SIG-M5 treated with dmso at 0.1 percent for 504 hours (cell line): ENCODE results near the gene ARL6IP4.
"Not testable (repeated sequence)": the region's sequence is repeated elsewhere in the genome, so short reads cannot be mapped to it uniquely, and the experiment has no call there.

ENCODE experiments used
- DNase-seq: peaks from one replicate; lab custom pipeline; 2025; ENCODE audit not compliant: unreplicated experiment; lab: John Stamatoyannopoulos, UW

ARL6IP4 gene

DNA sequence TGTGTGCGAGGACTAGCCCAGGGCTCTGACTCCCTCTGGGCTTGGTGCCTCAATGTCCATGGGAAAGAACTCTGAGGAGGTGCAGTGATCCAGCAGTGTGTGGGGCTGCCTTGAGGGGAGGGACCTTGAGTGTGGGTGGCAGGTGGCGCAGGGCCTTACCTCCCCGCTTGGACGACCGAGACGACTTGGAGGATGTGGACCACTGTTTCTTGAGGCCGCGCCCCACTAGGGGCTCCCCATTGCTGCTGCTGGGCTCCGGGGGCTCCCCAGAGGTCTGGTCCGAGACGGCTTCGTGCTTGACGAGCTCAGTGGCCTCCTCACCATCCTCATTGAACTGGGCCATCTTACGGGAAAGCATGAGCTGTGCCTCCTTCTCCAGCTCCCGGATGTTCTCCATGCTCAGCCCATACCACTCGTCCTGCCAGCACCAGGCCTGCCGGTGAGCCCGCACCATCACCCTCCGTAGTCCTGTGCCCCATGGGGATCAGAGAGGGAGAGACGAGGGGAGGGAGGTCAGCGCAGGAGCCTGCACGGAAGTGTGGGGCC lies 24.7 kb downstream of the ARL6IP4 start:
- DNase-seq = no peak

DNA sequence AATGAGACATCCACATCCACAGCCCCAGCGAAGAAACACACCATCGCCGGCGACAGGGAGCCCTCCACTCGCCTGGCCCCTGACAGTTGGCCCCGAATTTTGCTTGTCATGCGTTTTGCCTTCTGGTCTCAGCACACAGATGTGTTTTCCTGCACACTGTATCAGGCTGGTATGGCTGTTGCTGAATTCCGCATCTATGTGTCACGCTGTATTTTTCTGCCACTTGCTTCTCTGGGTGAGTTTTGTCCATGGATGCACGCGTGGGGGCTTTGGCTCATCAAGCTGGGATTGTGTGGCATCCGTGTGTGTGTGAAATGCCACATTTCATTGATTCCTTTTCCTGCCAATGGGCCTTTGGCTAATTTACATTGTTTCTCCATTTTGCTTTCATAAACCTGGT lies 26.5 kb downstream of the ARL6IP4 start:
- DNase-seq = no peak

DNA sequence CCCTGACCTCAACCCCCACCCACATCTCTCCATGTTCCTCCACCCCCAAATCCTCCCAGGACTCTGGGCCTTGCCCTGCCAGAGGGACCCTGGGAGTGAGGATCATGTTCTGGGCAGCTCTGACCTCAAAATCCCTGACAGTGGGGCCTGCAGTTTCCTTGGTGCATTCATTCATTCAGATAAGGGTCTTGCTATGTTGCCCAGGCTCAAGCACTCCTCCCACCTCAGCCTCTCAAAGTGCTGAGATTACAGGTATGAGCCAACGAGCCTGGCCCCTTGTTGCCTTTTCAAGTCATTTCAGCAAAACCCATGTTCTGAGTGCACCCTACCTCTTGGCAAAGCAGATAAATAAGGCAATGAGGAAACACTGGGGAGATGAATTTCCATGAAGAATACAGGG lies 29.6 kb downstream of the ARL6IP4 start:
- DNase-seq = no peak

DNA sequence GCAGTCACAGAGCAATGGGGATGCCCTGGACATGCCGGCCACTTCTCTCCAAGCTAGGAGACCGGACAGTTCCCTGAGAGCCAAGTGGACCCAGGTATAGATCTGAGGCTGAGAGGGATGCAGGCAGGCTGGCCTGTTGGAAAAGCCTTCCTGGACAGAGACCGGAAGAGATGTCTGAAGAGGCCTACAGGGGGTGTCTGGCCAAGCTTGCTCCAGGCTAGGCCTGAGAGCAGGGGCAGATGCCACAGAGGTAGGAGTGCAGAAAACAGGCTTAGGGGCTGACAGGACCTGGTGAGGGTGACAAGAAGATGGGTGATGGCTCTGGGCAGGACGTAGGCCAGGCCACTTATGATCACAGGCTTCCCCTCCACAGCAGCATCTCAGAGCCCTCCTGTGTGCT lies 30.2 kb downstream of the ARL6IP4 start:
- DNase-seq = no peak

DNA sequence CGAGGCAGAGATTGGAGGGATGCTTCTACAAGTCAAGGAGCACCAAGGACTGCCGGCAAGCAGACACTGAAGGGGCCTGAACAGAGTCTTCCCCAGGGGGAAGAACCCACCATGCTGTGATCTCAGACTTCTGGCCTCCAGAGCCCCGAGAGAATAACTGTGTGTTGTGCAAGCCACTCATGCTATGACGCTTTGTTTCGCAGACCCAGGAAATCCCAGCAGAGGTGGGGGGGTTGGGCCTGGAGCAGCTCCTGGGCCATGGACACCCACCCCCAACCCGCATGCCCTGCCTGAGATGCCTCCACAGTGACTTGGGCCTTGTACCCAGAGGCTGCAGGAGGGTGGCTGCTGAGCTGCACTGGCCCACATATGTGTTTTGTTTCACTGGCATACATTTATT lies 31.2 kb downstream of the ARL6IP4 start:
- DNase-seq = no peak

DNA sequence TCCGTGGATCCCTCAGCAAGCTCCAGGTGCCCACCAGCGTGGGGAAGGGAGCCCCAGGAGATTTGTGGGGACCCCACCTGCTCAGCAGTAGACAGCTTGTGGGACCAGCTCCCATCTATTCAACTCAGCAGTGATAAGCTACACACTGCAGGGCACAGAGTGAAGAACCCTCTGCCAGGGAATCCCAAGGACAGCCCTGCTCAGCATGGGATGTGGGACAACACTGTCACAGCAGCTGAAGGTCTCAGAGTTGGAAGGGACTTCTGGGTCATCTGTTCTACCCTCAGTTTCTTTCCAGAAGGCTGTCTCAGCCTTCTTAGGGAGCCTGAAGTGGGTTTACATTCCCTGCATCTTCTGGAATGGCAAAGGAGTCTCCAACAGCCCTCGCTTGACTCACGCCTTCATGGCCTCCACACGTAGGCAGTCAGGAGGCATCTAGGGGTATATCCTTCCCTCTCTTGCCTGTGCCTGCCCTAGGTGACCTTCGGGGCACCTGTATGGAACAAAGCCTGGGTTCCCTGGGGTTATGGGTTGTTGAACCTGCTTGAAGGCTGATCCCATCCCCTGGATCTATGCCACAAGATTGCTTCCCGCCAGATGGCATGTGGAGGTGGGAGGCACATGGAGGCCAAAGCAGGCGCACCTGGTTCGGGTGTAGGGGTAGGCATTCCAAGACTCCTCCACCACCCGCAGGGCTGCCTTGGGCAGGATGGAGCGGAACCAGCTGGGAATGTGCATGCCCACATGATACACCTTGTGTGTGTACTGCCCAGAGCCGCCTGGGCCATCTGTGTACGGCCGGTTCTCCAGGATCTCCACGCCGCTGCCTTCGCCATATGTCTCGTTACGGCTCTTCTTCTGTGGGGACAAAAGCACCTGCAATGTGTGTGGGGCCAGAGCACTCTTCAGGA lies 33.0 kb downstream of the ARL6IP4 start:
- DNase-seq = no peak

DNA sequence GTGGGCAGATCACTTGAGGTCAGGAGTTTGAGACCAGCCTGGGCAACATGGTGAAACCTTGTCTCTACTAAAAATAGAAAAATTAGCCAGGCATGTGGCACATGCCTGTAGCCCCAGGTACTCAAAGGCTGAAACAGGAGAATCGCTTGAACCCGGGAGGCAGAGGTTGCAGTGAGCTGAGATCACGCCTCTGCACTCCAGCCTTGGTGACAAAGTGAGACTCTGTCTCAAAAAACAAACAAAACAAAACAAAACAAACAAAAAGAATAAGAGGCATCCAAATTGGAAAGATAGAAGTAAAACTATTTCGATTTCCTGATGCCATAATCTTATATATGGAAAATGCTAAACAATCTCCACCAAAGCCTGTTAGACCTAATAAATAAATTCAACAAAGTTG lies 34.0 kb downstream of the ARL6IP4 start:
- not testable (repeated sequence) for DNase-seq

DNA sequence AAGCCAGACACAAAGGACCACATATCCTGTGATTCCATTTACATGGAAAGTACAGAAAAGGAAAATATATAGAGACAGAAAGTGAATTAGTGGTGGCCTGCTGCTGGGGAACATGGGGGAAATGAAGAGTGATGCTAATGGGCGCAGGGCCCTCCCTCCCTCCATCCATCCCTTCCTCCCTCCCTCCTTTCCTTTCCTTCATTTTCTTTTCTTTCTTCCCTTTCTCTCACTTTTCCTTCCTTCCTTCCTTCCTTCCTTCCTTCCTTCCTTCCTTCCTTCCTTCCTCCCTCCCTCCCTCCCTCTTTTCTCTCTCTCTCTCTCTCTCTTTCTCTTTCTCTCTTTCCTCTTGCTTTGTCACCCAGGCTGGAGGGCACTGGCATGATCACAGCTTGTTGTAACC lies 37.3 kb downstream of the ARL6IP4 start:
- no peak for DNase-seq

DNA sequence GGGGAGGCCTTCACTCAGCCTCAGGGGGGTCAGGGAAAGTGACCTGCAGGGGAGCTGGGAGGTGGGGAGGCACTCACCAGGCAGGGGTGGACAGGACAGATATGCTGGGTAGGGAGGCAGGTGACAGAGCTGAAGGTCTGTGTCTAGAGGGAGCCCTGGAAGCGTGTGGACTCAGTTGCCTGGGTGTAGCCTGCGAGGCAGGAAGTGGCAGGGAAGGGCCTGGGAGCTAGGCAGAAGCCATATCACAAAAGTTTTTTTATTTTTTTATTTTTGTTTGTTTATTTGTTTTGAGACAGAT lies 39.3 kb downstream of the ARL6IP4 start:
- DNase-seq = no peak

DNA sequence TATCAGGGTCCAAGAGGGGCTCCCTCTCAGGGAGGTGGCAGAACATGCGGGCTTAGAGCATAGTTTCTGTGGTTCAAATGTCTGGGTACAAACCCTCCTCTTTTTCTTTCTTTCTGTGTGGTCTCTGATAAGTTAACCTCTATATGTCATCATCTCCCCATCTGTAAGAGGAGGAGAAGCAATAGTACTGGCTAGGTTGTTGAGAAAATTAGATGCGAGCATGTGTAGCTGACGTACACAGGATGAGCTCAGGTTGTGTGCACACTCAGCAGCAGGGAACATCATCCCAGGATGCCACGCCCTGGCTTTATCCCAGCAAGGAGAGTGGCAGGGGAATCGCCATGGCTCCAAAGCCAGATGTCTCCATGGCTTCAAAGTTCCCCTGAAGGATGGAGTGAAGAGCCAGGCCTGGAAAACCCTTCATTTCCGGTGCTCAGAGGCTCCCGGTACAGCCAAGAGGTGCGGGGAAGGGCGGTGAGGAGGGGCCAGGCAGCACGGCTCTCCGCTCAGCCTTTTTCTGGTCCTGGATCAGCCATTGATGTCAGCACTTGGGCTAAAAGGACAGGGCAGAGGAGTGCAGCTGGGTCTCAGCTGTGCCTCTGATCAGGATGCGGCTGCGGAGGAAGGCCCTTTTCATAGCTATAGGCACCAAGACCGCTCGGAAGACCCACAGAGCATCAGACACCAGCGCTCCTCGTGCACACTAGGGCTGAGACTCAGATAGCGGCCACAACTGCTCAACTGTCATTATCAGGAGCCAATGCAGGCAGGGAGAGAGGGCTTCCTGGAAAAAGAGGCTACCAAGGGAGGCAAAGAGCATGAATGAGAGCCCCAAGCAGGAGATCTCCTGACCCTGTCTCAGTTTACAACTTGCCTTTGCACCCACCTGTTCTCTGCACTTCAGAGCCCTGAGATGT lies 41.5 kb downstream of the ARL6IP4 start:
- no peak for DNase-seq

DNA sequence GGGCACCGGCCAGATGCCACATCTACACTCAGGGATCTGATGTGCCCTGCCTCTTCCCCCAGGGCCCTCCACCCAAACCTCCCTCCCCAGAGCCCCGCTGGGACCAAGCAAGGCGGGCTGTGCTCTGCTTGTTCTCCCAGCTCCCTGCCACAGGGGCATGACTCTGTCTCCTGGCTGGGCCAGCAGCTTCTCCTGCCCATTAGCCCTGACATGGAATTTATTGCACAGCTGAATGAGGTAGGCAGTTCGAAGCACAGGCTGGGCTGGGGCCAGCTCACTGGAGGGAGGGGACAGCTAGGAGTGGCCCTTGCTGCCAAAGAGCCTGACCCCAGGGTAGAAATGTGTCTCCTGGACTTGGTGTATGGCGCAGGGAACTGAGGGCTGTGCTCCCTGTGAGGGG lies 42.4 kb downstream of the ARL6IP4 start:
- no peak for DNase-seq

DNA sequence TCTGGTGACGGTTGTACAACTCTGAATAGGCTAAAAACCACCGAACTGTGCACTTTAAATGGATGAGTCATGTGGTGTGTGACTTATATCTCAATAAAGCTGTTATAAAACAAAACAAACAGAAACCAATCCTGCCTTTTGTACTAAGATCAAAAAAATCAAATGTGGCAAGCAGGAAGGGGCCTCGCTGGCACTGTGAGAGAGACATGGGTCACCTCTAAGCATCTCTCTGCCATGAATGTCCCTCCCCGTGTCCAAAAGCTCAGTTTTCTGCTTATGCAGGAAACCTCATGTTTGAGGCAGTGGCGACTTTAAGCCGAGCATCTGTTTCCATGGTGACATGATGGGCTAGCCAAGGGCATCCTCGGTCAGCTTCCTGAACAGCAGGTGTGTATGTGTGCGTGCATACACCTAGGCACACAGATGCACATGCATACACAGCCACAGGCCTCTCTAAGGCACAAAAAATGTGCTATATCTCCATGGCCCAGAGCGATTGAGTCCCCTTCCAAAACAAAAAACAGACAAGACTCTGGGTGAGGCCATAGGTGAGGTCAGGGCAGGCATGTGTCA lies 44.4 kb downstream of the ARL6IP4 start:
- DNase-seq = no peak

DNA sequence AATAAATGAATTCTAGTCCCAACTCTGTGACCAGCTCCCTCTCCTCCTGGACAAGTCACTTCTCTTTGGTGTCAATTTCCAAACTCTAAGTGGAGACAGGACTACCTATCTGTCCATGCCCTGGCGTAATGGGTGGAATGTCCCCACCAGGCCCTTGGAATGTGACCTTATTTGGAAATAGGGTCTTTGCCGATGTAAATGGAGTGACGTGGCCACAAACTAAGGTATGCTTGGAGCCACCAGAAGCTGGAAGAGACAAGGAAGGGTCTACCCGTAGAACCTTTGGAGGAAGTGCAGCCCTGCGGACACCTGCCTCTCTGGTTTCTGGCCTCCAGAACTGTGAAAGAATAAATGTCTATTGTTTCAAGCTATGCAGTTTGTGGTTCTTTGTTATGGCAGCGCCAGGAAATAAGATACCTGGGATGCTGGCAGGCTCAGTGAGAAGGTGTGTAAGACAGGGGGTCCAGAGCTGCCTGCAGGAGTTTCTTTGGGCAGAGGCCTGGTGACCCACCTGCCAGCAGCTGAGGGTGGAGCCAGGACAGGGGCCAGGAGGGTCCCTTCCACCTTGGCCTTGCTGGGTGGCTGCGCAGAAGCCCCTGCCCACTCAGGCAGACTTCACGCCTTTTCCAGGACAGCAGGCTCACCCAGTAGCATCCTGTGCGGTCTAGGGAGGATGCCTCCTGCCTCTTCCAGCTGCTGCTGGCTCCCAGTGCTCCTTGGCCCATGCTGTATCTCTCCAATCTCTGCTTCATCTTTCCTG lies 45.8 kb downstream of the ARL6IP4 start:
- no peak for DNase-seq

DNA sequence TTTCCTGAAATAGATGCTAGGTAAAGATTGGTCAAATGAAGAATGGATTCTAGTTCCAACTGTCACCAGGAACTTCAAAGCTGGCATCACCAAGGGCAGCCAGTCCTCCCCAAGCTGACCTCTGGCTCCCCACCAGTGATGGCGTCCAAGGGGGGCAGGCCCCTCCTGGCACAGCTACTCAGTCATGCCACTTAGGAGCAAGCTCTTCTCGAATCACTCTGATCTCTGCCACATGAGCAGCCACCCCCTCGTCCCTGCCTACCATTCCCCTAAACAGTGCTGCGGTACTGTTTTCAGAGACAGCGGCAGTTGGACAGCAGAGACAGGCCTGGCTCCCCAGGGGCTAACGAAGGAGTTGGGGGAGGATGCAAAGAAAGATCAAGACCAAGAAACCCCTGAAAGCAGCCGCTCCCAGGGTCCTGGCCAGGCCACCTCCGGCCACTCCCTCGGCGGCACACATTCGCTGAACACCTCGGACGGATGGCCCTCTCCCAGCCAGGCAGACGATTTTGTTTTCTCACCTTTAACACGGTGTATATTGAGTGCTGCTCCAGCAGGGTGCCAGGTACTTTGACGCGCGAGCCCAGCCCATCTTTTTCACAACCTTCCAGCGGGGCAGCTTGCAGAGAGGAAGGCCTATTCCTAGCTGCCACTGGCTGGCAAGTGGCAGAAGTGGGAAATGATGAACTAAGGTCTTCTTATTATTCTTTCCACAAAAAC lies 47.4 kb downstream of the ARL6IP4 start:
- DNase-seq = no peak

DNA sequence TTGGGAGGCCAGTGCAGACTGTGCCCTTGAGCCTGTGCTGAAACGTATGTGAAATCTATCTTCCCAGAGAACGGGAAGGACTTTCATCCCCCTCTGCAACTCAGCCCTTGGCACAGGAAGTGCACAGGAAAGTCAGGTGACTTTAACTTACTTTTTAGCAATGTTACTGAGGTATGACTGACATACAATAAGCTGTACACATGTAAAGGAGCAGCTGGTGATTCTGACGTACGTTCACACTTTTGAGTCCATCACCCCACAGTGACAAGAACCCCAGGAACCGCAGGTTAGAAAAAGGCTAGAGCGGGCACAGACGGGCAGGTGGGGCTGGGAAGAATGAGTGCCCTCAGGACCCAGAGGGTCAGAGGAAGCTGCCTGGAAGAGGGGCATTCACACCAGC lies 48.0 kb downstream of the ARL6IP4 start:
- DNase-seq = no peak

DNA sequence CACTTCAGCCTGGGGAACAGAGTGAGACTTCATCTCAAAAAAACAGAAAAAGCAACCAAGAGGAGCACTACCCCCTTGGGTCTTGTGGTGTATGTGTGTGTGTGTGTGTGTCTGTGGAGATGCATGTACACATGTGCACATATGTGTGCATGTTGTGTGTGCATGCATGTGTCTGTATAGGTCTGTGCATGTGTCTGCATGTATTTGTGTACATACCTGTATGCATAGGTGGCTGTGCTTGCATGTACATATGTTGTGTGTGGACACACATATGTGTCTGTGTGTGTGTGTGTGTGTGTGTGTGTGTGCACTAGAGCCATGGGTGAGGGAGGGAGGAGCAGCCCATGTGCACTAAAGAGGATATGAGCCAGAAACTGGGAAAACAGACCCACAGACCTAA lies 49.1 kb downstream of the ARL6IP4 start:
- no peak for DNase-seq

DNA sequence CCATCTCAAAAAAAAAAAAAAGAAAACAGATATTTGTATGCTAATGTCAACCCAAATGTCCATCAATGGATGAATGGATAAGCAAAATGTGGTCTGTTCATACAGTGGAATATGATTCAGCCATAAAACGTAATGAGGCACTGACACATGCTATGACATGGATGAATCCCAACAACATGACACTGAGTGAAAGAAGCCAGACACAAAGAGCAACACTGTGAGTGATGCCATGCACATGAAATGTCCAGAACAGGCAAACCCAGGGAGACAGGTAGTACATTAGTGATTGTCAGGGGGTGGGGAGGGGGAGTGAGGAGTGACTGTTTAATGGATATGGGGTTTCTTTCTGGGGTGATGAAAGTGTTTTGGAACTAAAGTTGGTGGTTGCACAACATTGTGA lies 50.2 kb downstream of the ARL6IP4 start:
- no peak for DNase-seq

DNA sequence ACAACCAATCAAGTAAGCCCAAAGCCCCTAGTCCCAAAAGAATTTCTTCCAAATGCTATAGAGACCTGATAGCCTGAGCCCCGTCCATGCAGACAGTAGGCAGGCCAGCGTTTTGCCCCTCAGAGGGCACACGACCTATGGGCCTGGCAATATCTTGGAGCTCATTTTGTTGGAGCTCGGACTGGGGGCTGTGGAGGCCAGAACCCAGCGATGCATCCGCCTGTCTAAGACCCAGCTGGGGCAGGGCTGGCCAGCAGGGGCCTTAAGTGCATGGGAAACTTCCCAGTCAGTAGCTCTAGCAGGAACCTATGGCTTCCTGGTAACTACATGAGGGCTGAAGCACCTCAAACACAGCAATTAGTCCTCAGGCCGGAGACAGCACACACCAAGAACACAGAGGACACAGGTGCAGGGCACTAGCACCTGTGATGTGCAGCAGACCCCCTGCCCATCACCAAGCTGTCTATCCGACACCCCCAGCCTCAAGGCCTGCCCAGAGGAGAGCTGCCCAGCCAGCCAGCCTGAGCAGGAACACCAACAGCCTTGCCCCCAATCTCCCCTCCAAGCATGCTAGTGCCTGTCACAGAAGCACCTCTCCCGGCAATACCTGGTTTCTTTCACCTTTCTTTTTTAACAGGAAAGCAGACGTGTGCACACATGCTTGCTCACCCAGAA lies 50.8 kb downstream of the ARL6IP4 start:
- no peak for DNase-seq
